Thoracic aorta (tissue), 2 donors: ENCODE data around the gene ATP4B. TPM values are rescaled to one million over a fixed set of nuclear protein-coding genes. Genes with fewer than 3 reads are reported as not detected.

Experiments used
- ATAC-seq: fragments of 150-250 bp; one replicate; pipeline ENCODE4 v1.8.0; 2017; ENCODE audit warnings: low read depth; ENCODE audit not compliant: insufficient number of reproducible peaks, low FRiP score
- DNase-seq: peaks from one replicate; pipeline ENCODE4 v3.0.0-alpha.2; 2020; ENCODE audit warnings: low spot score
- H3K27ac ChIP-seq, 2 donors: fragments of 200-600 bp; sonication (generic); 1 replicate in 1 of 2; 2 replicates in 1 of 2; pipeline ENCODE4 v1.5.1; 2016; ENCODE audit warnings: mild to moderate bottlenecking in 2 of 2, moderate library complexity in 2 of 2
- H3K27me3 ChIP-seq: fragments of 200-600 bp; sonication (generic); replicated peaks from 2 replicates; pipeline ENCODE4 v1.6.0; 2016; ENCODE audit warnings: mild to moderate bottlenecking; ENCODE audit not compliant: insufficient read depth
- H3K36me3 ChIP-seq: fragments of 200-600 bp; sonication (generic); one replicate; pipeline ENCODE4 v1.5.1; 2016
- H3K4me1 ChIP-seq, 2 donors: fragments of 200-600 bp; sonication (generic); 1 replicate in 1 of 2; 2 replicates in 1 of 2; pipeline versions ENCODE4 v1.5.1 to v1.6.0; 2016; ENCODE audit warnings: low read depth in 2 of 2, mild to moderate bottlenecking in 1 of 2; ENCODE audit not compliant: control insufficient read depth in 1 of 2
- H3K4me3 ChIP-seq: fragments of 200-600 bp; sonication (generic); 2 replicates; pipeline ENCODE4 v1.5.1; 2016; ENCODE audit warnings: mild to moderate bottlenecking
- H3K9me3 ChIP-seq: fragments of 200-600 bp; sonication (generic); 2 replicates; pipeline ENCODE4 v1.5.1; 2016
- CTCF ChIP-seq: fragments of 200-600 bp; sonication (generic); IDR thresholded peaks from one replicate; pipeline ENCODE4 v1.5.1; 2019; ENCODE audit warnings: antibody characterized with exemption
- total RNA-seq, 2 donors: library from RNA; depleted of rRNA; stranded (reverse); fragments of >200 nt; gene quantifications; one replicate each; pipeline versions ENCODE4 v1.1.0 to v1.2.3, GENCODE V29; 2016

Gene ATP4B
- total RNA-seq, 2 donors from 2014 or later, result 0.85 TPM; not detected in 1

DNA sequence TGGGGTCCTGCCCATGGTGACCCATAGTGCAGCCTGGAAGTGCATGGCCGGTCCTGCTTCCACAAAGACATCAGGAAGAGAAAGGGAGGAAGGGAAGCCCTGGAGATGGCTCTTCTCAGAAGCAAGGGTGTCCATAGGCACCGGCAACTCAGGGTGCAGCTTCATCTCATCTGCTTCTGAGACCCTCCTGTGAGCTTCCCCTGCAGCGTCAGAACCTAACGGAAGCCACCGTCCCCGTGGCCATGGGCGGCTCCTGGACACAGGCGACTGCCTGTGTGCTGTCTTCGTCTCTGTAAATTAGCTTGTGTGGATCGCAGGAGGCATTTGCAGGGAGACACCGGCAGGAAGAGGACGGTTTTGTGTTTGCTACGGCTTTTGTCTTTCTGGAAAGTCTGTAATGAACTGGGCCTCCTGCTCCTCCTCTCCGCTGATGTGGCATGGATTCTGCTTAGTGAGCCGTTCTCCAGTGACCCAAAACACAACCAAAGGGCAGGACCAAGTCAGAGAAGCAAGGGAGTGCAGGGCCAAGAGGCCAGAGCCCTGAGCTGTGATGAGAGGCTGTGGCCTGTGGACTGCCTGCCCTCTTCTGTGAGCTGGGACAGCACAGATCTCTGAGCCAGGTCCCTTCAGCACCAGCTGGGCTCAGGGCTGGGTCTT is 2.5 kb downstream of the ATP4B start:
- no peak for ATAC-seq
- H3K4me1 ChIP-seq, result no peaks in the 10 kb centered on the region
- no peak overlapping the region for H3K27ac ChIP-seq
- no peak overlapping the region for H3K4me3 ChIP-seq
- no peak for DNase-seq
- H3K27me3 ChIP-seq, result no peaks in the 10 kb centered on the region
- TF ChIP-seq CTCF, result no peak
- no peaks in the 10 kb centered on the region for H3K9me3 ChIP-seq
- no peaks in the 10 kb centered on the region for H3K36me3 ChIP-seq

- no peak for DNase-seq
- no peak for ATAC-seq
- H3K4me3 ChIP-seq, result no peak overlapping the region
- H3K36me3 ChIP-seq, result no peaks in the 10 kb centered on the region
- no peak for TF ChIP-seq CTCF
- H3K27me3 ChIP-seq, result no peaks in the 10 kb centered on the region
- no peak overlapping the region for H3K27ac ChIP-seq
- no peaks in the 10 kb centered on the region for H3K9me3 ChIP-seq
- H3K4me1 ChIP-seq, result no peaks in the 10 kb centered on the region
Observed at GRCh38 chr13:113654591-113655345, 3.2 kb downstream of the ATP4B start.

GRCh38 chr13:113654175-113654560 is 3.8 kb downstream of the ATP4B start:
- Histone ChIP-seq H3K27ac (no peak overlapping the region), H3K36me3 (no peaks in the 10 kb centered on the region), H3K4me1 (no peaks in the 10 kb centered on the region), H3K9me3 (no peaks in the 10 kb centered on the region), H3K27me3 (no peaks in the 10 kb centered on the region), H3K4me3 (no peak overlapping the region)
- DNase-seq, result no peak
- no peak for TF ChIP-seq CTCF
- ATAC-seq, result no peak

- DNase-seq (no peak), ATAC-seq (no peak)
- TF ChIP-seq CTCF, result no peak
Observed at GRCh38 chr13:113653264-113654174, 4.5 kb downstream of the ATP4B start.

More at GRCh38 chr13:113653264-113654174, 4.5 kb downstream of the ATP4B start:
- H3K27ac ChIP-seq, result no peak overlapping the region
- H3K4me1 ChIP-seq, result no peaks in the 10 kb centered on the region
- no peaks in the 10 kb centered on the region for H3K9me3 ChIP-seq
- H3K27me3 ChIP-seq, result no peaks in the 10 kb centered on the region
- no peak overlapping the region for H3K4me3 ChIP-seq
- no peaks in the 10 kb centered on the region for H3K36me3 ChIP-seq
